Right ventricle myocardium inferior (tissue), 1 donor: ENCODE data around the gene SMYD3. TPM values are rescaled to one million over a fixed set of nuclear protein-coding genes. Genes with fewer than 3 reads are reported as not detected.
"Not testable (repeated sequence)": the region's sequence is repeated elsewhere in the genome, so short reads cannot be mapped to it uniquely, and the experiment has no call there.

Experiments
- ATAC-seq: fragments of 200-7000 bp; cut with Tn5 transposase; one replicate; pipeline ENCODE4 v1.9.1; 2020; ENCODE audit warnings: mild to moderate bottlenecking, moderate library complexity
- DNase-seq: peaks from one replicate; pipeline ENCODE4 v3.0.0; 2021; ENCODE audit errors: missing footprints
- intact Hi-C: fragments of 100-400 bp; cut with DNase I; formaldehyde crosslinking; loops from one replicate; pipeline ENCODE4 v1.11.0; 2022
- total RNA-seq: library from RNA; stranded (reverse); fragmentation: NEBNext Ultra II Directional; extraction: Animal tissue kit (Norgen Biotek cat#: 25700); gene quantifications from one replicate; pipeline ENCODE4 v1.2.1, GENCODE V29; 2021
- donor health status: DM: no; HTN: yes; CAD: no; lungs with severe emphysema.

The SMYD3 gene
- total RNA-seq, 1 donor from 2014 or later = 8.8 TPM

DNA sequence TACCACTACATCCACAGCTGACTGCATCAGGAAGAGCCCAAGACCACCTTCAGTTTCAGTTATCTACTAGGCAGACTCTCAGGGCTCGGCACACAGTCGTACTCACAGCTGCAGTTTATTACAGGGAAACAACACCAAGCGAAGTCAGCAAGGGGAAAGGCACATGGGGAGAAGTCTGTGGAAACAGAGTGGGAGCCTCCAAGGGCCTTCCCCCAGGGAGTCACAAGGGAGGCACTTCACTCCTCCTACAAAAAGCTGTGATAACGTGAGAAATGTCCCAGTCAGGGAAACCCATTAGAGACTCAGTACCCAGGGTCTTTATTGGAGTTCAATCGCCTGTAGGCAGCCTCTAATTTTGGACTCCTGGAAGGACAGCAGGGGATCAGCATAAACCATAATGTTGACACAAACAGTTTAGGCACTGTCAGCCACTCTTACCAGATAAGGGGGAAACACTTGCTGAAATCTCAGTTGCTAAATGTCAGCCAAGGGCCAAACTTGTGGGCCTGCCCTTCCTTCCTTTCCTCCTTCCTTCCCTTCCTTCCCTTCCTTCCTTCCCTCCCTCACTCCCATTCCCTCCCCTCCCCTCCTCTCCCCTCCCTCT lies 444.0 kb downstream of the SMYD3 start:
- ATAC-seq (peak; percentile 34), DNase-seq (no peak)
- intact Hi-C loops = no loop called here

DNA sequence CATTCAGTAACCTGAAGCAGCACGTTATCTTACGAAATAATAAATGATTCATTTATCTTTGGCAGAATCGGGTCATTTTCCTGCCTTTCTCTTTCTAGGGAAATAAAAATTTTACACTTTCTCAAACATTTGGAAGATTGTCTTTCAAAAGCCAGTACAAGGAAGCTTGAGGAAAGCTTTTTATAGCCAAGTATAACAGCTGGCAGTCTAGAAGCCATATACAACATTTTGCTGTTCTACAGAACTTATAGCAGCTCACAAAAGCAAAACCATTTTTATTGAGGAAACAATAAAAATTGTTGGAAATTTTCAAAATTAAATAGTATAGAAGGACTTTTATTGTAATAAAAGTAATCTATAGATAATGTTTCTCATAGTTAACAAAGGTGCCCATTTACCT lies 448.6 kb downstream of the SMYD3 start:
- intact Hi-C loops = no loop called here
- DNase-seq (no peak), ATAC-seq (no peak)

DNA sequence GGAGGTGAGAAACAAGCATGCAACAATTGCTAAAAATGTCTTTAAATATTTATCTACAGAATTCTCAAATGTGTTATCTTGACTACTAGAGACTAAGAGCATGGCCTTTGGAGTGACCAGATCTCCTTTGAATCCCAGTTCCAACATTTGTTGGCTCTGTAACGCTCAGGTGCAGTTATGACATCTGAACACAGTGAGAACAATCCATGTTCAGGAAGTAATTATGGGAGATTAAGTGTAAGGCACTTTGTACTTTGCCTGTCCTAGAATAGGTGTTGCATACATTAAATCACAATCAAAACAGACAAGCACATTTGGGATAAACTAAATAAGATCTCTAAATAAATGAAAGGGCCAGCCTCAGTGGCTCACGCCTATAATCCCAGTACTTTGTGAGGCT lies 454.5 kb downstream of the SMYD3 start:
- no peak for ATAC-seq
- intact Hi-C loops = no loop called here
- no peak for DNase-seq

- DNase-seq (no peak), ATAC-seq (no peak)
- intact Hi-C loops = no loop called here
These were observed 455.1 kb downstream of the SMYD3 start for GRCh38 chr1:246051909-246052518.

GRCh38 chr1:246048693-246049092 lies 458.4 kb downstream of the SMYD3 start:
- intact Hi-C loops = no loop called here
- DNase-seq = no peak
- no peak for ATAC-seq

- ATAC-seq (no peak), DNase-seq (no peak)
- intact Hi-C loops = no loop called here
These were observed 463.5 kb downstream of the SMYD3 start for GRCh38 chr1:246043556-246043955.

GRCh38 chr1:246041360-246041759 lies 465.7 kb downstream of the SMYD3 start:
- DNase-seq (no peak), ATAC-seq (no peak)
- intact Hi-C loops = no loop called here

GRCh38 chr1:246040200-246040890 lies 466.7 kb downstream of the SMYD3 start:
- ATAC-seq (no peak), DNase-seq (no peak)
- intact Hi-C loops = no loop called here

DNA sequence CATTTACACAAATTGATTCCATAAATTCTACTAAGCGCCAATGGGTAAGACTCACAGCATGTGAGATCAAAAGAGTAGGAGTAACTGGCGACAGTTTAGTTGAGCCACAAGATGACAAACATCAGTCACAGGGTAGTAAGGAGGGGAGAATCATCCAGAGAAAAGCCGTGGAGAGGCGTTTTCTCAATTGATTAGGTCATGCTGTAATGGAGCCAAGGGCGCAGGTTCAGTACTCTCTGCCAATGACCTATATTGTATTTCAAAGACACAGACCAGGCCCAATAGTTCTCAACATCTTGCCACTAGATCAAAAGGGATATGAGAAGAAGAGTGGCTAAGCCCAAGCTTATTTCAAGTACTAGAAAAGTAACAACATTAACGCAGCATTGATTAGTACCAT lies 467.5 kb downstream of the SMYD3 start:
- ATAC-seq = no peak
- no peak for DNase-seq
- intact Hi-C loops = no loop called here

- intact Hi-C loops = no loop called here
- DNase-seq = no peak
- ATAC-seq = no peak
These were observed 469.2 kb downstream of the SMYD3 start for GRCh38 chr1:246037832-246038231.

- DNase-seq (no peak), ATAC-seq (no peak)
- intact Hi-C loops = no loop called here
These were observed 470.9 kb downstream of the SMYD3 start for GRCh38 chr1:246036175-246036574.

DNA sequence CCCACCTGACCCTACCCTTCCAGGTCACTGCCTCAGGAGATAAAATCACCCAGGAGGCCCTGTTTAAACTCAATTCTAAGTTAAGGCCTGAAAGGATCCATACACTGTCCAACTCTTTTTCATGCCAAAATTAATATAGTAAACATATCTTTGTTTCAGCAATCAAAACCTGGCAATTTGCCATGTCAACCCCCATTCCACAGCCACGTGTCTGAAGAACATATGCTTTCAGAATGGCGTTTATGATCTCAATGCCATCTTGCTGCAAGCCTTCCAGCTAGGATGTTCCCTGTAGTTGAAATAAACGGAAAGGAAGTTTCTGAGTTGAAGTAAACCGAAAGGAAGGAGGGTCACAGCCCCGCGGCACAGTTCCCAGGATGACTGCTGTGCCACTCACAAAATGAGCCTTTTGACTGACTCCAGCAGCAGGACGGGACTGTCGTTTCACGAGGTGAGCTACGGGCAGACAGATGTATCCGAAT lies 472.0 kb downstream of the SMYD3 start:
- ATAC-seq = no peak
- intact Hi-C loops = no loop called here
- no peak for DNase-seq

GRCh38 chr1:246034630-246035029 lies 472.4 kb downstream of the SMYD3 start:
- no peak for ATAC-seq
- intact Hi-C loops = no loop called here
- DNase-seq = no peak

GRCh38 chr1:246032984-246033383 lies 474.1 kb downstream of the SMYD3 start:
- ATAC-seq = no peak
- no peak for DNase-seq
- intact Hi-C loops = no loop called here

GRCh38 chr1:246032031-246032551 lies 475.0 kb downstream of the SMYD3 start:
- no peak for DNase-seq
- intact Hi-C loops = no loop called here
- no peak for ATAC-seq

GRCh38 chr1:246029616-246030015 lies 477.5 kb downstream of the SMYD3 start:
- no peak for DNase-seq
- no peak for ATAC-seq
- intact Hi-C loops = no loop called here

DNA sequence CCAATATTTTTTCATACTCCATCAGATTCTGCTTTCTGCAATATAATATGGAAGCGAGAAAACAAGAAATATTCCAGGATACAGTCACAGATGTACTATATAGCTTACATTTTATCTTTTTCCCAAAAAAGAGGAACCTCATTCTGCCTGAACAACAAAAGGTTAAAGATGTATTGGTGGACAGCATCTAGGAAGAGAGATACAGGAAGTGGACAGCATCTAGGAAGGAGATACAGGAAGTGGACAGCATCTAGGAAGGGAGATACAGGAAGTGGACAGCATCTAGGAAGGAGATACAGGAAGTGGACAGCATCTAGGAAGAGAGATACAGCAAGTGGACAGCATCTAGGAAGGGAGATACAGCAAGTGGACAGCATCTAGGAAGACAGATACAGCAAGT lies 483.0 kb downstream of the SMYD3 start:
- ATAC-seq, intact Hi-C loops: not testable (repeated sequence)

DNA sequence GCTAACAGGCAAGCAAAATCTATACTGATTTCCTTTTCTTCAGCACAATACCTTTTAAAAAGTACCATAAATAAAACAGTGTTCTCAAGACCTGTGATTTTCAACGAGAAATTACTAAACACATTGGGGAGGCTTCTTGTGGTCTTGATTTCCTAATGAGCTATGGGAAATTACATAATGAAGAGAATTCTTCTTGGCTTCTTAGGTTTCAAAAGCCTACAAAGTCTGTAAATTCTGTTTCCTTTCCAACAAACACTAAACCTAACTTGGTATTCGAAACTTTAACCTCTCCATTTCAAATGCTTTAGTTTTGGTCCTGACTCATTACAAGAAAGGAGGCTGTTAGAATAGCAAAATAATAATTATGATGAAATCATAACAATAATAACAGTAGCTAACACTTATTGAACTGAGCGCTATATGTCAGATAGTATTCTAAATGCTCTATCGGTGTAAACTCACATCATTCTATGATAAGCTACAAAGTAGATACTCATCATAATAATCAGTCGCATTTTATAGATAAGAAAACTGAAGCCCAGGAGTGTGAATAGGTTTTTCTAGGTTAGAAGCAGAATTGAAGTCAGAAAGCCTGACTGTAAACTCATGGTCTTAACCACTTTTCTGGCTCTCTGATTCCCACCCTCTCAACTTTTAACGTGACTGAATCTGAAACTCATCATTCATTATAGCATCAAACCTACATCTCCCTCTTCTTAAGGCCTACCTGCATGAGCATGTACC lies 486.7 kb downstream of the SMYD3 start:
- ATAC-seq (no peak), DNase-seq (no peak)
- intact Hi-C loops = no loop called here

More for the DNA sequence above, 483.0 kb downstream of the SMYD3 start:
- not testable (repeated sequence) for DNase-seq

DNA sequence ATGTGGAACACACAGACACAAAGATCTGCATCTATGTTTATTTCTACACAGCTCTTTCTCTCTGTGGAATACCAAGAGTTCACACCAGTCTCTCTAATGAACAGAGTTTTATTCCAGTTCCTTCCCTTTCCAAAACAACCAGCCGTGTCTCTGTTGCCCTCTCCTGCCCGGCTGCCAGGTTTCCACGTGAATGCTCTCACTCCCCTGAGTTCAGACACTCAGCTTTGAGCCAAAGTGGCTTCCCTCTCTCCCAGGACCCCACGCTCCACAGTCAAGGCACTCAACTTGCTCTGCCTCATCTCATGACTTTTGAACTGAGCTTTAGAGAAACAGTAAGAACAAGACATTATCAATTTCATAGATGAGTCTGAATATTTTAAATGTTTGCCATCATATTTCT lies 488.9 kb downstream of the SMYD3 start:
- intact Hi-C loops = loop anchor here (10.0 kb wide), 1 partner anchor 257 kb away; no protein-coding TSS in a partner anchor
- DNase-seq = no peak
- ATAC-seq = no peak
